Measurements from ENCODE around the gene RAB10. TPM values are rescaled to one million over a fixed set of nuclear protein-coding genes. Genes with fewer than 3 reads are reported as not detected.
A peak's percentile ranks its signal among the peaks of the same experiment; 100 is the strongest.

The RAB10 gene
- total and polyA plus RNA-seq, 2 experiments from 2014 or later: 102 to 143 TPM

DNA sequence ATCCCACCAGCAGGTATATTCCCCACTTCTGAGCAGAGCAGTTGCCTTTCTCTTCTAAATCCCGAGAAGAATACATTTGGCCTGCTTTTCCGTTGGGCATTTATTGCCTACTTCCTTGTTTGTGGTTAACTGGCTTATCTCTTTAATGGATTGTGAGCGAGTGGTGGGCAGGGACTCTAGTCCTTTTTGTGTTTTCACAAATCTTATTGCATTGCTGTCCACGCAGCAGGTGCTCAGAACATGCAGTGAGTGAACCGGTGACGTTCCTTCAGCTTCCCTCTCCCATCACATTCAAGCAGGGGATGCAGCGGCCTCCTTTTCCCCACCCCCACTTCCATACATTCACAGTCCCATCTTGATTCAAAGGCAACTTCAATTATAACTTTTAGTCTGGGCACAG is 110.1 kb downstream of the RAB10 start:
- H3K27me3 Mint-ChIP-seq (ENCODE audit: insufficient read depth, low read depth, poor library complexity): peaks cover 8% of the 10 kb centered on the region
- H3K36me3 ChIP-seq (ENCODE audit: insufficient read depth): no peaks in the 10 kb centered on the region
- peaks cover 12% of the 10 kb centered on the region for H3K4me1 Mint-ChIP-seq
- H3F3A ChIP-seq (replicated peaks; ENCODE audit: low read depth): 0 out of 2 replicates have a peak, but pooled peaks cover 10% of the 10 kb centered on the region
- no peaks in the 10 kb centered on the region for H3K36me3 Mint-ChIP-seq (ENCODE audit: low read depth)
- H3K27me3 ChIP-seq (ENCODE audit: insufficient read depth): no peaks in the 10 kb centered on the region
- DNase-seq (ENCODE audit: low spot score) (no peak), ATAC-seq (no peak)
- H3K79me2 ChIP-seq (replicated peaks; ENCODE audit: insufficient read depth): no peaks in the 10 kb centered on the region
- no peaks in the 10 kb centered on the region for H3K9me3 Mint-ChIP-seq
- H3K4me2 ChIP-seq: no peak overlapping the region
- H3K27ac ChIP-seq (ENCODE audit: low read depth): no peak overlapping the region
- H3K4me1 ChIP-seq (ENCODE audit: insufficient read depth): no peaks in the 10 kb centered on the region
- no peak overlapping the region for H2AFZ ChIP-seq
- H3K4me3 Mint-ChIP-seq: no peak overlapping the region
- no peaks in the 10 kb centered on the region for H3K9me2 ChIP-seq (ENCODE audit: insufficient read depth)
- no peaks in the 10 kb centered on the region for H4K20me1 ChIP-seq (replicated peaks; ENCODE audit: insufficient read depth)
- H3K4me3 ChIP-seq: no peak overlapping the region
- TF ChIP-seq ZNF331 (CRISPR knock-in tag; IDR thresholded peaks at IDR 0.05; ENCODE audit: low read depth) (no peak), CREB1 (CRISPR knock-in tag; IDR thresholded peaks at IDR 0.05; ENCODE audit: low read depth) (no peak), EZH2phosphoT487 (IDR thresholded peaks at IDR 0.05; ENCODE audit: unreplicated experiment) (no peak), POLR2AphosphoS5 (IDR thresholded peaks at IDR 0.05; ENCODE audit: low read depth) (no peak), CTCF (conservative IDR thresholded peaks at IDR 0.05; ENCODE audit: low read depth in 2 of 2) (no peak), JUNB (IDR thresholded peaks at IDR 0.05; ENCODE audit: unreplicated experiment) (no peak), ZNF114 (CRISPR knock-in tag; IDR thresholded peaks at IDR 0.05) (no peak), STAT1 (IDR thresholded peaks at IDR 0.05; ENCODE audit: unreplicated experiment) (no peak)
- H3K27ac Mint-ChIP-seq: no peak overlapping the region; the same call in 1 of the 2 replicates

GRCh38 chr2:26144953-26145680 is 111.2 kb downstream of the RAB10 start:
- H3K9me2 ChIP-seq (ENCODE audit: insufficient read depth): no peaks in the 10 kb centered on the region
- no peak overlapping the region for H3K4me2 ChIP-seq
- Mint-ChIP-seq H3K27ac (no peak overlapping the region), H3K9me3 (no peaks in the 10 kb centered on the region), H3K27me3 (ENCODE audit: insufficient read depth, low read depth, poor library complexity) (peaks cover 8% of the 10 kb centered on the region), H3K4me3 (no peak overlapping the region), H3K4me1 (peaks cover 8% of the 10 kb centered on the region; the same call in 2 of the 3 replicates), H3K36me3 (ENCODE audit: low read depth) (no peaks in the 10 kb centered on the region)
- ATAC-seq (peak; percentile 77), DNase-seq (ENCODE audit: low spot score) (peak; percentile 88)
- no peaks in the 10 kb centered on the region for H3K79me2 ChIP-seq (replicated peaks; ENCODE audit: insufficient read depth)
- H4K20me1 ChIP-seq (replicated peaks; ENCODE audit: insufficient read depth): no peaks in the 10 kb centered on the region
- H3K27ac ChIP-seq (ENCODE audit: low read depth): no peak overlapping the region
- TF ChIP-seq CTCF (conservative IDR thresholded peaks at IDR 0.05; ENCODE audit: low read depth in 2 of 2): peak; percentile 84 to 92
- no peak for TF ChIP-seq NANOG (IDR thresholded peaks at IDR 0.05; ENCODE audit: borderline replicate concordance)
- H3F3A ChIP-seq (replicated peaks; ENCODE audit: low read depth): 0 out of 2 replicates have a peak, but pooled peaks cover 10% of the 10 kb centered on the region
- no peaks in the 10 kb centered on the region for H3K27me3 ChIP-seq (ENCODE audit: insufficient read depth)
- no peaks in the 10 kb centered on the region for H3K4me1 ChIP-seq (ENCODE audit: insufficient read depth)
- H2AFZ ChIP-seq: no peak overlapping the region
- no peak overlapping the region for H3K4me3 ChIP-seq
- no peaks in the 10 kb centered on the region for H3K36me3 ChIP-seq (ENCODE audit: insufficient read depth)

Data from GM23338 (cell line).